Measurements from ENCODE around the gene TMEM220.

Gene TMEM220

GRCh38 chr17:10687499-10687898, 42.3 kb downstream of the TMEM220 start:
- TF ChIP-seq POLR2A (IDR thresholded peaks at IDR 0.05; ENCODE audit: low read length) (no peak), GATA1 (IDR thresholded peaks at IDR 0.05; ENCODE audit: low read depth, low read length) (no peak)

GRCh38 chr17:10683853-10684252, 46.0 kb downstream of the TMEM220 start:
- DNase-seq, result peak; percentile 39 to 51
- TF ChIP-seq GATA1 (IDR thresholded peaks at IDR 0.05; ENCODE audit: low read depth, low read length) (no peak), POLR2A (IDR thresholded peaks at IDR 0.05; ENCODE audit: low read length) (no peak)

More at GRCh38 chr17:10687499-10687898, 42.3 kb downstream of the TMEM220 start:
- DNase-seq, result no peak

- DNase-seq, result no peak
- no peak for TF ChIP-seq POLR2A (IDR thresholded peaks at IDR 0.05; ENCODE audit: low read length)
- TF ChIP-seq GATA1 (IDR thresholded peaks at IDR 0.05; ENCODE audit: low read depth, low read length), result no peak
These were observed 47.9 kb downstream of the TMEM220 start for GRCh38 chr17:10681866-10682446.

- no peak for DNase-seq
- no peak for TF ChIP-seq GATA1 (IDR thresholded peaks at IDR 0.05; ENCODE audit: low read depth, low read length)
- TF ChIP-seq POLR2A (IDR thresholded peaks at IDR 0.05; ENCODE audit: low read length), result no peak
These were observed 55.1 kb downstream of the TMEM220 start for GRCh38 chr17:10674704-10675103.

GRCh38 chr17:10673312-10673711, 56.5 kb downstream of the TMEM220 start:
- TF ChIP-seq POLR2A (IDR thresholded peaks at IDR 0.05; ENCODE audit: low read length) (no peak), GATA1 (IDR thresholded peaks at IDR 0.05; ENCODE audit: low read depth, low read length) (no peak)
- no peak for DNase-seq

- no peak for TF ChIP-seq GATA1 (IDR thresholded peaks at IDR 0.05; ENCODE audit: low read depth, low read length)
- TF ChIP-seq POLR2A (IDR thresholded peaks at IDR 0.05; ENCODE audit: low read length), result no peak
- no peak for DNase-seq
These were observed 61.0 kb downstream of the TMEM220 start for GRCh38 chr17:10668775-10669174.

- DNase-seq, result no peak
- TF ChIP-seq POLR2A (IDR thresholded peaks at IDR 0.05; ENCODE audit: low read length), result no peak
- TF ChIP-seq GATA1 (IDR thresholded peaks at IDR 0.05; ENCODE audit: low read depth, low read length), result no peak
These were observed 62.9 kb downstream of the TMEM220 start for GRCh38 chr17:10666906-10667305.

- DNase-seq, result no peak
- TF ChIP-seq GATA1 (IDR thresholded peaks at IDR 0.05; ENCODE audit: low read depth, low read length) (no peak), POLR2A (IDR thresholded peaks at IDR 0.05; ENCODE audit: low read length) (no peak)
These were observed 65.3 kb downstream of the TMEM220 start for GRCh38 chr17:10664571-10664970.

Measured in erythroblast (primary cell).